Measurements from ENCODE around the gene SSNA1.
A peak's percentile ranks its signal among the peaks of the same experiment; 100 is the strongest.

Gene SSNA1

DNA sequence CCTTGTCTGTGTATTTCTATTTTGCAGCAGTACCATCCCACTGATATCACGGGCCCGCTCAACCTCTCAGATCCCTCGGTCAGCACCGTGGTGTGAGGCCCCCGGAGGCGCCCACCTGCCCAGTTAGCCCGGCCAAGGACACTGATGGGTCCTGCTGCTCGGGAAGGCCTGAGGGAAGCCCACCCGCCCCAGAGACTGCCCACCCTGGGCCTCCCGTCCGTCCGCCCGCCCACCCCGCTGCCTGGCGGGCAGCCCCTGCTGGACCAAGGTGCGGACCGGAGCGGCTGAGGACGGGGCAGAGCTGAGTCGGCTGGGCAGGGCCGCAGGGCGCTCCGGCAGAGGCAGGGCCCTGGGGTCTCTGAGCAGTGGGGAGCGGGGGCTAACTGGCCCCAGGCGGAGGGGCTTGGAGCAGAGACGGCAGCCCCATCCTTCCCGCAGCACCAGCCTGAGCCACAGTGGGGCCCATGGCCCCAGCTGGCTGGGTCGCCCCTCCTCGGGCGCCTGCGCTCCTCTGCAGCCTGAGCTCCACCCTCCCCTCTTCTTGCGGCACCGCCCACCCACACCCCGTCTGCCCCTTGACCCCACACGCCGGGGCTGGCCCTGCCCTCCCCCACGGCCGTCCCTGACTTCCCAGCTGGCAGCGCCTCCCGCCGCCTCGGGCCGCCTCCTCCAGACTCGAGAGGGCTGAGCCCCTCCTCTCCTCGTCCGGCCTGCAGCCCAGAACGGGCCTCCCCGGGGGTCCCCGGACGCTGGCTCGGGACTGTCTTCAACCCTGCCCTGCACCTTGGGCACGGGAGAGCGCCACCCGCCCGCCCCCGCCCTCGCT is 20.5 kb upstream of the SSNA1 start:
- no peak for DNase-seq (ENCODE audit: low spot score)

DNA sequence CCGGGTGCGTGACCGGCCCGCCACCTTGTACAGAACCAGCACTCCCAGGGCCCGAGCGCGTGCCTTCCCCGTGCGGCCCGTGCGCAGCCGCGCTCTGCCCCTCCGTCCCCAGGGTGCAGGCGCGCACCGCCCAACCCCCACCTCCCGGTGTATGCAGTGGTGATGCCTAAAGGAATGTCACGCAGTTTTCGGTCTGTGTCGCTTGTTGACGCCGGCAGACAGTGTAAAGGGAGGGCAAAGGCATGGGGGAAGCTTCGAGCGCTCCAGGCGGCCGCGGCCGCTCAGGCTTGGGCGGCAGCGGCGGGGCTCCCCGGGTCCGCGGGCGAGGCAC is 19.9 kb upstream of the SSNA1 start:
- DNase-seq (ENCODE audit: low spot score), result no peak

DNA sequence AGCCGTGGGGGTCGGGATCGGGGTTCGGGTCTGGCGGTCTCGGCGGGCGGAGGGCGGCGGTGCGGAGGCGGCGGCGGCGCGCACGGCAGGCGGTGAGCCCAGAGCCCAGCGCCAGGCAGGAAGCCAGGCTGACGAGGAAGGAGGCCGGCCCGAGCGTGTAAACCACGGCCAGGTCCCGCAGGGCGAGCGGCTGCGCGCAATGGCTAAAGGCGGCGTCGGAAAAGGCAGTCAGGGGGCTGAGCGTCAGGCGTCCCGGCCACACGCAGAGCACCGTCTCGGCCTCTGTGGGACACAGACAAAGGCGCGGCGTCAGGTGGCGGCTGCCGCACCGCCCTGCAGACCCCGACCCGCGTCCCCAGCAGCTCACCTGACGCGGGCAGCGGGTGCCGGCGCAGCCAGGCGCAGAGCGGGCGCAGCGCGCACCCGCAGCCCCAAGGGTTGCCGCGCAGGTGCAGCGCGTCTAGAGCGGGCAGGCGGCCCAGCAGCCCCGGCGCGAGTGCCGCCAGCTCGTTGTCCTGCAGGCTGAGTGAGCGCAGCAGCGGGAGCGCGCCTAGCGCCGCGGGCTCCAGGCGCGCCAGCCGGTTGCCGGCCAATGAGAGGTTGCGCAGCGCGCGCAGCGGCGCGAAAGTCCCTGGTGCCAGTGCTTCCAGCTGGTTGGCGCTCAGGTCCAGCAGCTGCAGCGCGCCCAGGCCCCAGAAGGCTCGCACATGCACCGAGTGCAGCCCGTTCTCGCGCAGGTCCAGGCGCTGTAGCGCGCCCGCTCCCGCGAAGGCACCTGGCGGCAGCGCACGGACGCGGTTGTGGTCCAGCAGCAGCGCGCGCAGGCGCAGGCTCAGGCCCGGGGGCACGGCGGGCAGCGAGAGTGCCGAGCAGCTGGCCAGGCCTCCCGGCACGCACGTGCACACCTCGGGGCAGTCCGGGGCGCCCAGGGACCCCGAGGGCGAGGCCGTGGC is 19.3 kb upstream of the SSNA1 start:
- DNase-seq (ENCODE audit: low spot score), result peak; percentile 73

DNA sequence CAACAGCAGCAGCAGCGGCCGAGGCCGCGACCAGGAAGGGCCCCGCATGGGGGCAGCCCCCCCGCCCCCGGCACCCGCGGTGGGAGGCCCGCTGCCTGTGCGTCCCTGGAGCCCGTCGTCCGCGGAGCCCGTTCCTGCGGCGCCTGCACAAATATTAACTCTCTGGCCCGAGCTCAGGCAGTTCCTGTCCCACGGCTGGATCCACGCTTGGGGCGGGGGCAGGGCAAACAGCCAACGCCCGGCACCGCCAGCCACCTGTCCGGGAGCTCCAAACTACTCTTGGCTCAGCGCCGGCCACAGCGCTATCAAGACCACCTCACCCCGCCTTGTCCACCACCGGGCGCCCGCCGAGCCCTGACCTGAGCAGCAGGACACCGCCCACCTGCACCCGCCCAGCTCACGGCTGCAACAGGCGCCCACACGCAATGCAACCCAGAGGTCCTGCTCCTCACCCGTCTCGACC is 18.5 kb upstream of the SSNA1 start, which contains the start of gene LRRC26:
Gene LRRC26, minus strand, starts transcription at position 156 of the 463 bp plus-strand sequence. Its CDS starts 108 bp downstream, at position 48.
- peak; percentile 10 for DNase-seq (ENCODE audit: low spot score)

DNA sequence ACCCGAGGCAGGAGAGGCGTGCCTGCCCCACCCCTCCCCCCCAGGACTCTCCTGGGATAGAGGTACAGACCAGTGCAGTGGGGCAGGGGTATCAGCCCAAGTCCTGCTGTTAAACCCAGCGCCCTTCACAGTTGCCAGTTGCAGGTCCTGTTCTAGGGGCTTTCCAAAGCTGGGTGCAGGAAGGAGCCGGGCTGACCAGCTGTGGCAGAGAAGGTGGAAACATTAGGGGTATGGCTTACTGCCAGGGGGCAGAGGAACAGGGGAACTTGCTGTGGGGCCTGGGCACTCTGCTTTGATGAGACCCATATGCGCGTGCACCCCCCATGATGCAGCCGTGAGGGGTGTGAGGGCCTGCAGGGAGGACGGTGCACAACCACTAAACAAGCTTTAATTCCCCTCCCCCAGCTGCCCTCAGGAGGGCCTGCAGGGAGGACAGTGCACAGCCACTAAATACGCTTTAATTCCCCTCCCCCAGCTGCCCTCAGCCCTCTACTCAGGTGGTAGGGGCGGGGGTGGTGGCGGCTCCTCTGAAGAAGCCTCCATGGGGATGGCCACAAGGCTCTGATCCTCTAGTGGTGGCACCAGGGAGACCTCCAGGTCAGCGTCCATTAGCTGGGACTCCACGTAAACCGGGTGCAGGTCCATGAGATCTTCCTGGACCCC is 17.9 kb upstream of the SSNA1 start:
- peak; percentile 8 for DNase-seq (ENCODE audit: low spot score)

DNA sequence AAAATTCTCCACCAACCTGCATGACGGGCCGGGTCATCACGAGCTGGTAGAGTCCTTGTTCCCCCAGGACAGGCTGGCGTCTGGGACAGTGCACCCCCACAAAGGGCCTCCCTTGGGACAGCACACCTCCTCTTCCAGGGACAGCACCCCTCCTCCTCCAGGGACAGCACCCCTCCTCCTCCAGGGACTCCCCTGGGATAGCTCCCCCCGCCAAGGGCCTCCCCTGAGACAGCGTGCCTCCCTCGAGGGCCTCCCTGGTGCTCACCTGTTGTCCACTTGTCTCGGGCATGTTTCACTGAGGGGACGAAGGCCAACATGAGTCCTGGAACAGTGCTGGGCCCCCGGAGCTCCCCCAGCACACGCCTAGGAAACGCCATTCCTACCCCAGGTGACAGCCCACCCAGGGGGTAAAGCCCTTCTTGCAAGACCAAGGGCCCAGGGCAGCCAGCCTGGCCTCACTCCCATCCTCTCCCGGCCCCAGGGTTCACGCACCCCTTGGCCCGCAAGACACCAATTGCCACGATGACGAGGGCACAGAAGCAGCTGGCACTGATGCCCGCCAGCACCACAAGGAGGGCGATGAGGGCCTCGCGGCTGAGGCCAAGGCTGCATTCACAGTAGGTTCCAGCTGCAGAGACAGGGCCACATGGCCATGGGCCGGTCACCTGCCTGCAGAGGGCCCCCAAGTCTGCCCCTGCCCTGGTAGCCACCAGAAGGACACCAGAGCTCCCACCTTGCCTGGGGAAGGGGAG is 17.2 kb upstream of the SSNA1 start:
- DNase-seq (ENCODE audit: low spot score), result peak; percentile 7

DNA sequence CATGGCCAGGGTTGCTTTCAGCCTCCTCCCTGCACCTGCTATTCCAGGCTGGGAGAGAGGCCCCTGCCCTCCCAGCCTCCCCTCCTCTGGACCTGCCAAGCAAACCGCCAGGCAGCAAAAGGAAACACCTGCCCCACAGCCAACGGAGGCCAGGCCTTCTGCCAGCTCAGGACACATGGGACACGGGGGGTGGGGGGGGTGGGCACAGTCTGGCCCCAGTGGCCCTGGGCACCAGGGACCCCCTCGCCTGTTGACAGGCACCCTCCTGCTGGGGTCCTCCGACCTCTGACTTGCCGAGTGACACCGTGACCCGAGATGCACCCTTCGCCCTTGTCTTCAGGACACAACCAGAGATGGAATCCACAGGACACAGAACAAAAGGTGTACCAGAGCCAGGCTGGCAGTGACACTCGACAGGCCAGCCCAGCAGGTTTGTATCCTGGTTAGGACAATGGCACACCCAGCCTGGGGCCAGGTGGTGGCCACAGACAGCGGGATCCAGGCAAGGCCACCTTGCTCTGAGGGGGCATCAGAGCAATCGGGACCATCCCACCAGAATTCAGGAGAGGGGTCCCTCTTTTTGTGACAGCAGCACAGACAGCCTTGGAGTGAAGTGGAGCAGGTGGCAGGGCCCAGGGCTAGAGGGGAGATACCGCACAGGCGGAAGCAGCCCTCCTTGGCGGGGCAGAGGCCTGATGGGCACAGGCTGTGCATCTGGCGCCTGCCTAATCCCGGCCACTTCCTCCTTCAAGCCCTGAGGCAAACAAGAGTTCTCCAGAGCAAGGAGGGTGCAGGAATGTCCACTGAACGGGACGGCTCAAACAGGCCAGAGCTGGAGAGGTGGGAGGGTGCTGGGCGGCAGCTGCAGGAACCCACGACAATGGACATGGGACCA is 15.3 kb upstream of the SSNA1 start:
- DNase-seq (ENCODE audit: low spot score), result peak; percentile 10

DNA sequence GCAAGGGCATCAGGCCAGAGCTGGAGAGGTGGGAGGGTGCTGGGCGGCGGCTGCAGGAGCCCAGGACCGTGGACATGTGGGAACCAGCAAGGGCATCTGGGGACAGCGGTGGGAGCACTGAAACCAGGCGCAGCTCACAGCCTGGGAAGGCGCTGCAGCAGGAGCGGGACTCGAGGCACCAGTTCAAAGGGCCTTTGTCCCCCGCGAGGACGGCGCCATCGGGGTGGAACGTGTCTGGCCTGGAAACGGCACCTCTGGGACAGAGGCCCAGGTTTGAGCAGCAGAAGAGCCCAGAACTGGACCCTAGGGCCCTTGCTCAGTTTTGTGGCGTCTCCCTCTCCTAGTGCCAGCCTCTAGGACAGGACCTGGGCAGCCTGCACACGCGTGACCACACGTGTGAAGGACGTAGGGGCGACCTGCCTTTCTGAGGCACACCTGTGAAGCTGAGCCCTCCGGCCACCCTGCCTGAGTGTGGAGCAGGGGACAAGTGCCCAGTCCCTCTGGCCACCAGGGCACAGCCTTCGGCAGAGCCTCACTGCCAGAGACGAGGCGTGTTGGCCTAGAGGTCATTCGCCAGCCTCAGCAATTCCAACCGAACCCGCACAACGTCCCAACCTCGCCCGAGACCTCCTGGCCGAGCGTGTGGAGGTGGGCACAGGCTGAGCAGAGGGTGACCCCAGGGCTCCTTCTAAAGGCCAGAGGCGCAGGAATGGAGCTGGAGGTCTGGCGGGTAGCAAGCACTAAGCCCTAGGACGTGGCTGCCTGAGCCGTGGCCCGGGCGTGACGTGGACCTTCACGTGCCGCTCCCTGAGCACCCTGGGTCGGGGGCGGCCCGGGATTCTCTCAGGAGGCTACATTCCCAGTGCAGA is 14.4 kb upstream of the SSNA1 start:
- no peak for DNase-seq (ENCODE audit: low spot score)

DNA sequence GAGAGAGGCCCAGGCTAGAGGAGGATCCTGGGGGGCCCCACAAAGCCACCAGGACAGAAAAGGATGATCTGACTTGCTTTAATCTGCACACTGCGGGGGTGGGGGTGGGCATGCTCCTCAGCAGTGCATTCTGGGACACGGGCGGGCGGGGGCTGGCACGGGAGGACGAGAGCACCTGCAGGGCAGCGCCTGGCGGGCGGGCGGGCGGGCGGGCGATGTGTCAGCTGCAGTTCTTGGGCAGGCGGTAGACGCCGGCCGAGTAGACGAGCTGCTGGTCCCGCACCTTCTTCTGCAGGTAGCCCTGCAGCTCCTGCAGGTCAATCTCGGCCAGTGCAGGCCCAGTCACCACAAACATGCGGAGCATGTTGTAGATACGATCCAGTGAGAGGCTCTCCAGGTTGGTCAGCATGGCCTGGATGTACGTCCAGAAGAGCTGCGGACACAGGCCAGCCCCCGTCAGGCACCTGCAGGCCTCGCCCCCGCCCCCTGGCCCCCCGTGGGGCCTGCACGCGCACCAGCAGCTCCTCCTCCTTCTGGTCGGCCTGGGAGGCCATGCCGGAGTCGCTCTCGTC is 13.7 kb upstream of the SSNA1 start:
- no peak for DNase-seq (ENCODE audit: low spot score)

DNA sequence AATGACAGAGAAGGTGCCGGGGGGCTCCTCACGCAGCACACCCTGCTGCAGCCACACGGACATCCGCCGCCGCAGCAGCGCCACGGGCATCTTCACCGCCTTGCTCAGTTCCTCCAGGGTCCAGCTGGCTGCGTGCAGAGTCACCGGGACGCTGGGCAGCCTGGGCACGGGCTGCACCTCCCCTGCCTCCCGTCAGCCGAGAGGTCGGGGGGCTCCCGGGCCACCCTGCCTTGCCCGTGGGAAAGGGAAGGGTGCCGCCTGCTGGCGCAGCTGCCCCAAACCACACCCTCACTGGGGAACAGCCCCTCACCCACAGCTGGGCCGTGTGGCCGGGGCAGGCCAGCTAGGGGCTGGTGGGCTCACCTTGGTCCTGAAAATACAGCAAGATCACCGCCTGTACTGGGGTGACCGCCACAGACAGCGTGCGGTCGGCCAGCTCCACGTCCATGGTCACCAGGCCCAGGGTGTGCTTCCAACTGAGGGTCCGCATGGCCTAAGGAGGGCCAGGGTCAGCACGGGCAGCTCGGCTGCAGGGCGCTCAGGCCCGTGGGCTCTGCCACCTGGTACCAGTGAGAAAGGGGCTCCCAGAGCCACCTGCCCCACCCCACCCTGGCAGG is 13.0 kb upstream of the SSNA1 start:
- no peak for DNase-seq (ENCODE audit: low spot score)

DNA sequence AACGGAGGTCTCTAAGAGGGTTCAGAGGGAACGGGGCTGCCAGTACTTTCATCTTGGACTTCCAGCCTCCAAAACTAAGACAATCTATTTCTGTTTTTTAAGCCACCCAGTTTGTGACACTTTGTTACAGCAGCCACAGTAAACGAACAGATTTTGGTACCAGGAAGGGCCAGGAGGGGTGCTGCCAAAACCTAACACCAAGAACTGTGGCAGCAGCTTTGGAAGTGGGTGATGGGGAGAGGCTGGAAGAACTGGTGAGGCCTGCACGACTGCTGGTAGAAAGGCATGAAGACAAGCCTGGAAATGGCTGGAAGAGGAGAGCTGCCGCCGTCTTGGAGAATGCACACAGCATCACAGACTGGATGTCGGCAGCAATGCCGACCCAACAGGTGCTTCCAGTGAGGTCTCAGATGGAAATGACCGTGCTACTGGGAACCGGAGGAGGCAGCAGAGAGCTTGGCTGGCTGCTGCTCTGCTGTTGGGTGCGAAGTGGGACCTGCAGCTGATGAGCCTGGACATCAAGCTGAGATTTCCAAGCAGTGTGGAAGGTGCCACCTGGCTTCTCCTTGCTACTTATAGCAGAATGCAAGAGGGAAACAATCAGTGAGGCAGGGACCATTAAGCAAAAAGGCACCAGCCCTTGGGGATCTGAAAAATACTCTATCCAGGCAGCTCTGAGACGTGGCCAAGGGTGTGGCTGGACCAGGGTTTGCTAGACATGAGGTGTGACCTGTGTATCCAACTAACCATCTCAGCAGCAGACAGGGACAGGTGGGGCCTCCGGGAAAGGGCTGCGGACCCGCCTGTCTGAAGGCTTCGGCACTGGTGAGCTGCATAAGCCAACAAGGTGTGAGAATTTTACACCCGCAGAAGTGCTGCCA is 11.9 kb upstream of the SSNA1 start:
- DNase-seq (ENCODE audit: low spot score), result peak; percentile 70

DNA sequence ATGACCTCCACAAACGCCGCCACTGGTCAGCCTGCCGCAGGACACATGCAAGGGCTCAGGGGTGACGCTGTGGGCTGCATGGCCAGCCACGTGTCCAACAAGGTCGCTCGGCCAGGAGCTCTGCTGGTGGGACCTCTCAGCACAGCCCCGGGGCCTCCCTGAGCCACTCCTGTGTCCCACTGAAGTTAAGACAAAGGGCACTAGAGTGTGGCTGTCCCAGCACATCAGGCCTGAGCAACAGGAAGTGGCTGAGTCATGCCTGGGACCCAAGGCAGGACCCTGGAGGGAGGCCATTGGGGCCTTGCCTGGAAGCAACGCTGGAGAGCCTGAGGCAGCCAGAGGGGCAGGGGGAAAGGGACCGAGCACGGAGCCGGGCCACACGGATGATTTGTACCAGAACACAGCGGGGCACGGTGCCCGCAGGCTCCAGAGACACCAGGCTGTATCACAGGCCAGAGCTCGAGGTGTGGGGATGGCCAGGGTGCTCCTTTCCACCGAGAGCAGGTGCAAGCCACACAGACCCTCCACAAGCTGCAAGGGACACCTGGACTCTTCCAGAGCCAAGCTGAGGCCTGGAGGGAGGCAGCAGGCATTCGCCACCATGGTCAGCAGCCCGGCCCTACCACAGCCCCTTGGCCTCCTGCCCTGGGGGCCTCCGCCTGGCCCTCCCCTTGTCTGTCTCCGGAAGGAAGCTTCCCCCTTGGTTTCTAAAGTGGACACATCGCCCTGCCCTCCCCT is 10.1 kb upstream of the SSNA1 start:
- DNase-seq (ENCODE audit: low spot score), result no peak

DNA sequence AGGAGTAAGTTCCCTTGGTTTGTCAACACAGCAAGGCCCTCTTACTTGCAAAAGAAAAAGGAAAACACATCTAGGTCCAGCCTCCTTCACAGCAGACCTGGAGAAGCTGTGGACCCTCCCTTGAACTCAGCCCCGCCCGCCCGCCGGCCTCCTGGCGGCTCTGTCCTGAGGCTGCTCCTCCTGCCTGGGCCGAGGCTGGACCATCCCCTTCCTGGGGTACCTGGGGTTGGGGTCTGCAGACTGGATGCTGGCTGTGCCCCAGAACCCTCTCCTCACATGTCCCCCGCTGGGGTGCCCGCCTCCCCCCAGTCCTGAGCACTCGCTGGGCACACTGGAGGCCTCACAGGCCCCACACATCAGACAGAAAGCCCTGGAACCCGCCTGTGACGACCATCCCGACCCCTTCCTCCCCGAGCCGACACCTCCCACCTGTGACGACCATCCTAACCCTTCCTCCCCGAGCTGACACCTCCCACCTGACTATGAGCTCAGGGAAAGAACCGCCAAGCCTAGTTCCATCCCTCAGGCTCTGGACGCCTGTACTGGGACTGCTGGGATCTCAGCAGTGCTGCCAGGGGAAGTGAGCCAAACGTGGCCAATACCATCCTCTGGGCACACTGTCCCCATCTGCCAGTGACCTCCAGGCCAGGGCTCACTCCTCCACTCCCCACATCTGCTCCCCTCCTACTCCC is 9.4 kb upstream of the SSNA1 start:
- no peak for DNase-seq (ENCODE audit: low spot score)

DNA sequence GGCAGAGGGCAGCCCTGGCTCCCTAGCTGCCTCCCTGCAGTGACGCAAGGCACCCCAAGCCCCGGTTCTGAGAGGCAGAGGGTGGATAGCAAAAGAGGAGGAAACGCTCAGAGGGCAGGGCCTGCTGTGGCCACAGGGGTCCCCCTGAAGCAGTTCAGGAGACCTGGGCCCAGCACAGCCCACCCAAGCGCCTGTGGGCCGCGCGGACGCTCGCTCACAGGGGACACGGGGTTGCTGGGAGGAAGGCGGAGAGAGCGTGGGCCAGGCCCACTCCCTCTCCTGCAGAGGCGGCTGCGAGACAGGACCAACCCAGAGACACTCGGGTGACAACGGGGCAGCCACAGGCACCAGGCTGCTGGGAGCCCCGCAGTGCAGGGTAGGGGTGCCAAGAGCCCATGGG is 8.7 kb upstream of the SSNA1 start:
- DNase-seq (ENCODE audit: low spot score), result no peak

DNA sequence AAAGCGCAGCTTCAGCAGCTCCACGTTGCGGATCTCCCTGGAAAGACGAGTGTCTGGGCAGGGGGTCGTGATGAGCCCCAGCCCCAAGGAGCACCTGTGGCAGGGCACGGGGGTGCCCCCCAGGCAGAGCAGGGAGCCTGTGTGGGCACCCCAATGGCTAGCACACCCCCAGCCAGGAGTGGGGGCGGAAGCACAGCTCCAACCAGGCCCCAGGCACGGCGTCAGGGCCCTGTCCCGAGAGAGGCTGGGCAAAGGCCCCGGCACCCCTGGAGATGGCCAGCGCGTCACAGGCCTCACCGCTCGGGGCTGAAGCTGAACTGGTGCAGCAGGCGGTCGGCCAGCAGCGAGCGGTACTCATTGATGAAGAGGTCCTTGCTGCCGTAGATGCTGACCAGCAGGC is 8.0 kb upstream of the SSNA1 start:
- no peak for DNase-seq (ENCODE audit: low spot score)

DNA sequence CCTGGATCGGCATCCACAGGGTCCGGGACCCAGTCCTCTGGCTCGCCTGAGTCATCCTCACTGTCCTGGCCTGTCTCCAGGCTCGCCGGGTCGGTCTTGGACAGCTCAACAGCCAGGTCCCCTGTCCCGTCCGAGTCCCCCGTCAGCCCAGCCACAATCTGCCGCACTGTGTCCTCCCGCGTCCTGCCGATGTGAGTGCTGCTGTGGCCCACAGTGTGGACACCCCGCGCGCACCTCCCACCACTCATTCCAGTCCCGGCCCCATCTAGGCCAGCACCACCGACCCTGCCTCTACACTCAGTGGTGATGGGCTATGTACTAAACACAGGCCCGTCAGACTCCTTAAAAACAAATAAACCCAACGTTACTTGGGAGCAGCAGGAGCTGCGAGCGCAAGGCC is 6.8 kb upstream of the SSNA1 start:
- DNase-seq (ENCODE audit: low spot score), result no peak
